Gastrocnemius medialis (tissue), 4 donors: Measurements from ENCODE around the gene ATF7. TPM values are rescaled to one million over a fixed set of nuclear protein-coding genes. Genes with fewer than 3 reads are reported as not detected.

ENCODE experiments used
- ATAC-seq, 2 donors: fragments of 150-250 bp; one replicate each; pipeline ENCODE4 v1.9.1; 2016
- DNase-seq, 2 donors: peaks; one replicate each; pipeline ENCODE4 v3.0.0-alpha.2; 2019
- H3K27ac ChIP-seq, 4 donors: fragments of 200-600 bp; sonication (generic); 1 replicate in 1 of 4; 2 replicates in 3 of 4; pipeline ENCODE4 v1.5.1; 2016 to 2018; ENCODE audit warnings: mild to moderate bottlenecking in 2 of 4, moderate library complexity in 1 of 4
- H3K27me3 ChIP-seq, 3 donors: fragments of 200-600 bp; sonication (generic) in 2 of 3; 1 replicate in 1 of 3; 2 replicates in 2 of 3; pipeline versions ENCODE4 v1.5.1 to v1.6.0; 2016 to 2019; ENCODE audit warnings: mild to moderate bottlenecking in 1 of 3, moderate library complexity in 1 of 3
- H3K36me3 ChIP-seq, 2 donors: fragments of 200-600 bp; sonication (generic) in 1 of 2; one replicate each; pipeline ENCODE4 v1.5.1; 2017 to 2018
- H3K4me1 ChIP-seq, 2 donors: fragments of 200-600 bp; sonication (generic) in 1 of 2; one replicate each; pipeline ENCODE4 v1.5.1; 2016 to 2017; ENCODE audit warnings: mild to moderate bottlenecking in 2 of 2
- H3K4me3 ChIP-seq, 4 donors: fragments of 200-600 bp; sonication (generic) in 3 of 4; 1 replicate in 1 of 4; 2 replicates in 3 of 4; pipeline ENCODE4 v1.5.1; 2016 to 2019; ENCODE audit warnings: mild to moderate bottlenecking in 2 of 4
- H3K9me3 ChIP-seq, 3 donors: fragments of 200-600 bp; sonication (generic) in 2 of 3; 1 replicate in 1 of 3; 2 replicates in 2 of 3; pipeline ENCODE4 v1.5.1; 2016 to 2019
- POLR2A ChIP-seq, 2 donors: fragments of 450-650 bp; IDR thresholded peaks; one replicate each; pipeline ENCODE4 v1.6.1; 2017; ENCODE audit warnings: antibody characterized with exemption in 2 of 2, mild to moderate bottlenecking in 2 of 2, moderate library complexity in 2 of 2
- in situ Hi-C, 4 donors: fragments of 200-750 bp; cut with MboI; loops; one replicate each; pipeline versions ENCODE4 v1.15.0 to v1.8.0; 2017; ENCODE audit warnings: low sequenced_read_pairs in 4 of 4
- intact Hi-C: fragments of 100-400 bp; cut with DNase I; formaldehyde crosslinking; loops from one replicate; pipeline ENCODE4 v1.15.1; 2023; ENCODE audit warnings: low total_unique reads
- total RNA-seq, 4 donors: library from RNA; depleted of rRNA; stranded (reverse); fragments of >200 nt; gene quantifications; one replicate each; pipeline versions ENCODE4 v1.1.0 to v1.2.3, GENCODE V29; 2016
- TF ChIP-seq, protein P1 (sequence below), 5 experiments: fragments of 450-650 bp in 3 of 5; fragments of 200-600 bp in 2 of 5; sonication (generic) in 2 of 5; IDR thresholded peaks in 4 of 5; conservative IDR thresholded peaks in 1 of 5; 1 replicate in 4 of 5; 2 replicates in 1 of 5; pipeline ENCODE4 v1.5.1; 2016 to 2019; ENCODE audit warnings: antibody characterized with exemption in 5 of 5, mild to moderate bottlenecking in 3 of 5, moderate library complexity in 3 of 5

The ATF7 gene
- total RNA-seq, 4 donors from 2014 or later: 21.9 to 47.9 (median 26.3) TPM

DNA sequence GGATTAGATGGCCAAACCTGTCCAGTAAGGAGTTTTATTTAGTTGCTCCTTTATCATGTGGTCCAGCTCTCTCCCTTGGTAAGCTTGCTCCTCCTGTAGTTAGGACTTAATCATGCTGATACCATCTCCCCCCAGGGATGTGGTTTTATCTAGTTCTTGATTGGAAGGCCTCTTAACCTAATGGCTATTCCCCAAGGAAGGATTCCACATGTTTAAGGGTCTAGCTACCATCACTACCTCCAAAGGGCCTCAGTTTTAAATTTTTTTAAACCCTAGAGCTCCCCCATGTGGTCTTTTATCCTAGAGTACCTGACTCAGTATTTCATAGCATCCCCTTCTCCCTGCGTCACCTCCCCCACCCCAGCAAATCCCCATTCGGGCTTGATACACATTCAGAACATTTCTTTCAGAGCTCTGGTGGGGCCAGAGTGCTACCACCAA lies 149.4 kb downstream of the ATF7 start:
- H3K36me3 ChIP-seq: peaks cover 3 to 91% of the 10 kb centered on the region in 2 donors
- no peak for DNase-seq
- no peaks in the 10 kb centered on the region for H3K27me3 ChIP-seq
- peak overlapping the region; percentile 75 to 86 (median 82) for H3K27ac ChIP-seq
- in situ Hi-C loops (no loop called here), intact Hi-C loops (no loop called here)
- ATAC-seq: no peak
- TF ChIP-seq, protein P1, sequence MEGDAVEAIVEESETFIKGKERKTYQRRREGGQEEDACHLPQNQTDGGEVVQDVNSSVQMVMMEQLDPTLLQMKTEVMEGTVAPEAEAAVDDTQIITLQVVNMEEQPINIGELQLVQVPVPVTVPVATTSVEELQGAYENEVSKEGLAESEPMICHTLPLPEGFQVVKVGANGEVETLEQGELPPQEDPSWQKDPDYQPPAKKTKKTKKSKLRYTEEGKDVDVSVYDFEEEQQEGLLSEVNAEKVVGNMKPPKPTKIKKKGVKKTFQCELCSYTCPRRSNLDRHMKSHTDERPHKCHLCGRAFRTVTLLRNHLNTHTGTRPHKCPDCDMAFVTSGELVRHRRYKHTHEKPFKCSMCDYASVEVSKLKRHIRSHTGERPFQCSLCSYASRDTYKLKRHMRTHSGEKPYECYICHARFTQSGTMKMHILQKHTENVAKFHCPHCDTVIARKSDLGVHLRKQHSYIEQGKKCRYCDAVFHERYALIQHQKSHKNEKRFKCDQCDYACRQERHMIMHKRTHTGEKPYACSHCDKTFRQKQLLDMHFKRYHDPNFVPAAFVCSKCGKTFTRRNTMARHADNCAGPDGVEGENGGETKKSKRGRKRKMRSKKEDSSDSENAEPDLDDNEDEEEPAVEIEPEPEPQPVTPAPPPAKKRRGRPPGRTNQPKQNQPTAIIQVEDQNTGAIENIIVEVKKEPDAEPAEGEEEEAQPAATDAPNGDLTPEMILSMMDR (IDR thresholded peaks at IDR 0.05 in 4 of 5, conservative IDR thresholded peaks at IDR 0.05 in 1 of 5): peak in 4 of 5 experiments; percentile 16 to 33 (median 24)
- TF ChIP-seq POLR2A (IDR thresholded peaks at IDR 0.05): no peak
- H3K9me3 ChIP-seq: no peaks in the 10 kb centered on the region
- no peak overlapping the region for H3K4me3 ChIP-seq
- peaks cover 65 to 69% of the 10 kb centered on the region in 2 donors for H3K4me1 ChIP-seq

GRCh38 chr12:53474819-53475218 lies 151.4 kb downstream of the ATF7 start:
- DNase-seq: peak in 1 of 2 donors; percentile 11
- no peaks in the 10 kb centered on the region for H3K27me3 ChIP-seq
- H3K4me1 ChIP-seq: peaks cover 84% of the 10 kb centered on the region in 2 donors
- H3K36me3 ChIP-seq: peaks cover 3 to 93% of the 10 kb centered on the region in 2 donors
- H3K4me3 ChIP-seq: no peak overlapping the region
- in situ Hi-C loops (no loop called here), intact Hi-C loops (no loop called here)
- ATAC-seq: no peak
- TF ChIP-seq POLR2A (IDR thresholded peaks at IDR 0.05): no peak
- TF ChIP-seq, protein P1 (IDR thresholded peaks at IDR 0.05 in 4 of 5, conservative IDR thresholded peaks at IDR 0.05 in 1 of 5): no peak
- peak overlapping the region; percentile 75 to 86 (median 82) for H3K27ac ChIP-seq
- no peaks in the 10 kb centered on the region for H3K9me3 ChIP-seq

- in situ Hi-C loops (no loop called here), intact Hi-C loops (no loop called here)
- H3K27ac ChIP-seq: peak overlapping the region; percentile 75 to 86 (median 82)
- no peaks in the 10 kb centered on the region for H3K27me3 ChIP-seq
- no peaks in the 10 kb centered on the region for H3K9me3 ChIP-seq
- DNase-seq: no peak
- H3K36me3 ChIP-seq: peaks cover 6 to 94% of the 10 kb centered on the region in 2 donors
- no peak for ATAC-seq
- H3K4me3 ChIP-seq: no peak overlapping the region
- peaks cover 83 to 88% of the 10 kb centered on the region in 2 donors for H3K4me1 ChIP-seq
- TF ChIP-seq POLR2A (IDR thresholded peaks at IDR 0.05): no peak
- TF ChIP-seq, protein P1 (IDR thresholded peaks at IDR 0.05 in 4 of 5, conservative IDR thresholded peaks at IDR 0.05 in 1 of 5): no peak
Observed at GRCh38 chr12:53474077-53474476, 152.1 kb downstream of the ATF7 start.

GRCh38 chr12:53472056-53472582 lies 154.1 kb downstream of the ATF7 start:
- Histone ChIP-seq H3K36me3 (peaks cover 6 to 100% of the 10 kb centered on the region in 2 donors), H3K9me3 (no peaks in the 10 kb centered on the region), H3K27ac (peak overlapping the region; percentile 75 to 86 (median 82)), H3K27me3 (no peaks in the 10 kb centered on the region), H3K4me1 (peaks cover 85 to 86% of the 10 kb centered on the region in 2 donors), H3K4me3 (no peak overlapping the region)
- intact Hi-C loops (no loop called here), in situ Hi-C loops (no loop called here)
- no peak for TF ChIP-seq POLR2A (IDR thresholded peaks at IDR 0.05)
- TF ChIP-seq, protein P1 (IDR thresholded peaks at IDR 0.05 in 4 of 5, conservative IDR thresholded peaks at IDR 0.05 in 1 of 5): no peak
- ATAC-seq (no peak), DNase-seq (no peak)
